Epidermal melanocyte (primary cell): ENCODE results near the gene LRRC8C.

Source experiments
- DNase-seq: peaks from one replicate; pipeline ENCODE4 v3.0.0; 2011; ENCODE audit warnings: low spot score; ENCODE audit not compliant: insufficient read length

Gene LRRC8C

GRCh38 chr1:89670711-89671110 is 37.8 kb downstream of the LRRC8C start:
- DNase-seq: no peak

GRCh38 chr1:89671775-89672488 is 39.0 kb downstream of the LRRC8C start:
- DNase-seq: no peak

GRCh38 chr1:89672489-89673183 is 39.7 kb downstream of the LRRC8C start:
- no peak for DNase-seq

GRCh38 chr1:89673251-89673650 is 40.3 kb downstream of the LRRC8C start:
- DNase-seq: no peak

- no peak for DNase-seq
Observed at GRCh38 chr1:89675677-89676076, 42.8 kb downstream of the LRRC8C start.

- DNase-seq: no peak
Observed at GRCh38 chr1:89681045-89681729, 48.3 kb downstream of the LRRC8C start.

GRCh38 chr1:89682611-89683010 is 49.7 kb downstream of the LRRC8C start:
- no peak for DNase-seq

GRCh38 chr1:89685461-89685860 is 52.5 kb downstream of the LRRC8C start:
- no peak for DNase-seq

GRCh38 chr1:89686520-89686919 is 53.6 kb downstream of the LRRC8C start:
- DNase-seq: no peak

GRCh38 chr1:89687254-89687653 is 54.3 kb downstream of the LRRC8C start:
- no peak for DNase-seq

GRCh38 chr1:89688607-89689006 is 55.7 kb downstream of the LRRC8C start:
- DNase-seq: no peak

- no peak for DNase-seq
Observed at GRCh38 chr1:89689234-89689633, 56.3 kb downstream of the LRRC8C start.

GRCh38 chr1:89690595-89690994 is 57.7 kb downstream of the LRRC8C start:
- no peak for DNase-seq

- no peak for DNase-seq
Observed at GRCh38 chr1:89692601-89693521, 59.9 kb downstream of the LRRC8C start.

- no peak for DNase-seq
Observed at GRCh38 chr1:89695847-89696246, 62.9 kb downstream of the LRRC8C start.

- no peak for DNase-seq
Observed at GRCh38 chr1:89697383-89697782, 64.5 kb downstream of the LRRC8C start.

- no peak for DNase-seq
Observed at GRCh38 chr1:89698020-89698560, 65.2 kb downstream of the LRRC8C start.

- DNase-seq: no peak
Observed at GRCh38 chr1:89698624-89699023, 65.7 kb downstream of the LRRC8C start.

- DNase-seq: no peak
Observed at GRCh38 chr1:89699451-89699986, 66.6 kb downstream of the LRRC8C start.

- no peak for DNase-seq
Observed at GRCh38 chr1:89701746-89702241, 68.9 kb downstream of the LRRC8C start.
